Stimulated activated CD8-positive, alpha-beta memory T cell treated with anti-CD3 and anti-CD28 coated beads, Interleukin-4, amount 100 ng/mL, for 1 hour (primary cell): ENCODE measurements around the gene NPAS1.
A peak's percentile ranks its signal among the peaks of the same experiment; 100 is the strongest.

ENCODE experiments used
- DNase-seq, 2 donors: peaks; one replicate each; pipeline ENCODE4 v3.0.0-alpha.2; 2020; ENCODE audit warnings: low read depth in 2 of 2, low spot score in 1 of 2

NPAS1 gene

DNA sequence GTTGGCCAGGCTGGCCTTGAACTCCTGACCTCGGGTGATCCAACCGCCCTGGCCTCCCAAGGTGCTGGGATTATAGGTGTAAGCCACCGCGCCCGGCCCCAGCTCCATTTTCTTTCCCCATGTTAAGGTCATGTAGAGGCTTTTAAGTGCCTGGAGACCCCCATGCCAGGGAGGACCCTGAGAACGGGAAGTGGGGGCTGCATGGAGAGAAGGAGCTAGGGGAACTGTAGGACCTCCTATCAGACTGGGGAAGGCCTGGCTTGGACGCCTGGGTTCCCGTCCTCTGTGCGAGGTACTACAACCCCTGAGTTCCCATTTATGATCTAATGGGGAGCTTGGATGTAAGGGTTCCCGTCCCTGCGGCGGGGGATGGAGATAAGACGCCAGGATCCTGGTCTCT lies 714 bp upstream of the NPAS1 start:
- no peak for DNase-seq

DNA sequence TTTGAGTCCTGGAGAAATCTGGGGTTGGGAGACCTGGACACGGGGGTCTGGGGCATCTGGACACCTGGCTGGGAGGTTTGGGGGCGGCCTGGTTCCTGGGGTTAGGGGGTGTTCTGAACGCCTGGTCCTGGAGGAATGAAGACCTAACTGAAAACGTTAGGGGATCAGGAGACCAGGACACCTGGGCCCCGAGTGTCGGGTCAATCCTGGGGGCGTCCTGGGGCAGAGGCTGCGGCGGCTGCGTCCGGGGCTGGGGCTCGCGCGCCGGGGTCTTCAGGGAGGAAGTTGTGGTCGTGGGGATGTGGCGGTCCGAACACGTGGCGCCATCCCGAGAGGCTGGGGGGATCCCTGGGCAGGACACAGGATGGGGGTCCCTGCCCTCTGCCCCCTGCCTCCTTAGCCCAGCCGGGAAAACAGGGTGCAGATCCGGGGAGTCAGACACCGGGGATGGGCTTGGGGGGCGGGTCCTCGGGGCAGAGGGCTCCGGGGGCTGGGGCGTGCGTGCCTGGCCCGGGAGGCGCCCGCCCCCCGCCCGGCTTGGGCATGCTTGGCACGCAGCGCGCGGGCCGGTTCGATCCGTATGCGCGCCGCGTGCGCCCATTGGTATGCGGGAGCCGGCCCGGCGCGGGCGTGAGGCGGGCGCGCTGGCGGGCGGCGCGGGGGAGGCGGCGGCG lies 632 bp downstream of the NPAS1 start:
- DNase-seq, result no peak

DNA sequence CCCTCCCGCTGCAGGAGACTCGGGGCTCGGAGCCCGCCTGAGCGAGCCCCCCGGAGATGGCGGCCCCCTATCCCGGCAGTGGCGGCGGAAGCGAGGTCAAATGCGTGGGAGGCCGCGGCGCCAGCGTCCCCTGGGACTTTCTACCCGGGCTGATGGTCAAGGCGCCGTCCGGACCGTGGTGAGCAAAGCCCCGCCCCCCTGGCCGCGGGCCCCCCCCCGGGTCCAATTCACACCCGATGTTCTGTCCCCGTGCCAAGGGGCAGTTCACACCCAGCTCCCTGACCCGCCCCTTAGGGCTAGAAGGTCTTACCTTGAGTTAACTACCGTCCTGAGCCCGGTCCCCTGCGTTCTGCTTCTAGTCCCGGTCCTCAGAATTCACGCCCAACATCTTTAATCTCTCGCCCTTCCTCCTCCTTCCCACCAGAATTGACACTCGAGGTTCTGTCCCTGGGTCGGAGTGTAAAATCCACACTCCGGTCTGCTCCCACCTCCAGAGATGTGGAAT lies 1.4 kb downstream of the NPAS1 start:
- no peak for DNase-seq

DNA sequence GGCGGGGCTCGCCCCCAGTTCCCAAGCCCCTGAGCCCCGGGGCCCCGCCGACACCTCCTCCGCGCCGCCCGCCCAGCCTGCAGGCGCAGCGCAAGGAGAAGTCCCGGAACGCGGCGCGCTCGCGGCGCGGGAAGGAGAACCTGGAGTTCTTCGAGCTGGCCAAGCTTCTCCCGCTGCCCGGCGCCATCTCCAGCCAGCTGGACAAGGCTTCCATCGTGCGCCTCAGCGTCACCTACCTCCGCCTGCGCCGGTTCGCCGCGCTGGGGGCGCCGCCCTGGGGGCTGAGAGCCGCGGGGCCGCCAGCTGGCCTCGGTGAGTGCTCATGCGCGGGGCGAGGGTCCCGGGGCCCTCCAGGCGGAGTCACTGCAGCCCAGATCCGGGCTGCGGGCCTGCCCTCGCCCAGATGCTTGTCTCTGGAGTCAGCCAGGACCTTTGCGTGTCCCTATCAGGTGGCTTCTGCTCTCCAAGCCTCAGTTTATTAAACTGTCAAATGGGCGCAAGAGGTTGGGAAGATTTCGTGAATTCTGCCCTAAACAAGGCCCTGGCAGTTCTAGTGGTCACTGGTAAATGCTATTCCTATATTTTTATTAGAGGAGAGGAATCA lies 2.0 kb downstream of the NPAS1 start:
- no peak for DNase-seq

DNA sequence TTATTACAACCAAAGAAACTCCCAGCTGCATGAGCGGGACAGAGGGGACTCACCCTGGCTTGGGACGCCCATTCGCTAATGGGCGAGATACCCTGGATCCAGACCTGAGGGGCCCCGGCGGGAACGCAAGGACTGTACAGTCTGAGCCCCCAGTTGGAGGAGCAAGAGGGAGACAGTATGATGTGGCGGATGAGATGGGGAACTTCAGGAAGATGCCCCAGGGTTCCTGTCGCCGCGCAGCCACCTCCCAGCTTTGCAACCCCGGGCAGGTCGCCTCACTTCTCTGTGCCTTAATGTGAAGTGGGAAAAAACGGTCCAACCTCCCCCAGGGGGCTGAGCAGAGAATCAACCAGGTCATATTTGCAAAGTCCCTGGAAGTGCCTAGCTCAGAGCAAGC lies 2.5 kb downstream of the NPAS1 start:
- no peak for DNase-seq

DNA sequence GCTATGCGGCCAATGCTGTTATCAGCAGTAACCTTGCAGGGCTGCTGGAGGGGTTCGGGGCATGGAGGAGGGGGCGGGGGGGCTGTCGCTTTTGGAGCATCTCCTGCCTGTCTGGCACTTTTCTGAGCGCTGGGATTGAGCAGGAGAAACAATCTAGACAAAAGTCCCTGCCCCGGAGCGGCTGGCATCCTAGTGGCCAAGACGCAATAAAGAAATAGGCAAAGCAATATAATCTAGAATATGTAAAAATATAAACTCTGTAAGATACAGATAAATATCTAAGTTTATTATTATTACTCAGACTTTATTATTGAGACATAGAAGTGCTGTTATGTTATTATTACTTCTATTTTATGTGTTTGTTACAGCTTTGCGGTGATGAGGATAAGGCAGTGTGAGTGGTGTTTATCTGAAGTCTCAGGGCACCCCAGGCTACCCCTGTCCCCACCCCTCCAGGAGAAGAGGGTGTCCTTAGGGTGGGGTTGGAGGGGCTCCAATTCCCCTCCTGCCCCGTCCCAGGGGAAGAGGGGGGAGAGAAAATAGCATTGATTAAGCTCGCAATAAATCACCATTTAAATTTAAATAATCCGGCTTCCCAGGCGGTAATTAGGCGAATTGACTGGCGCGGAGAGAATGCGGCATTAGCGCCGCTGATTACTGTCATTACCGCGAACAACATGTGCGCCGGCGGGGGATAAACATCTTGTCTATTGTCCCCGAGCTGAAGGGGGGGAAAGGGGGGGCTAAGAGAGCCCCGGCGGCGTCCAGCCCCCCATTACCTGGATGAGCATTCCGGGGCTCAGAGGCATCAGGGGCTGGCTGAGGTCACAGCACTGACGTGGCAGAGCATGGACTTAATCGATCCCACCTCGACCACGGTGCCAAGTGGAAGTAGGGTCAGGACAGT lies 3.2 kb downstream of the NPAS1 start:
- DNase-seq, result no peak

DNA sequence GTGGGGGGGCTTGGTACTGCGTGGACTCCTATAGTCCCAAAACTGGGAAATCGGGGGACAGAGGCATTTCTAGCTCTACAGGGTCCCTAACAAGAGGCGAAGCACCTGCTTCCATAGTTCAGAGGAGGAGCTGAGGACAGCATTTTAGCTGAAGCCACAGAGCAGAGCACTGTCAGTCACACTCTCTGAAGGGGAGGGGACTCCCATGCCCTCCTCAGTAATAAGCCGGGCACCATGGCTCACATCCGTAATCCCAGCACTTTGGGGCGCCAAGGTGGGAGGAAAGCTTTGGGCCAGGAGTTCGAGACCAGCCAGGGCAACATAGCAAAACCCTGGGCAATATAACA lies 3.8 kb downstream of the NPAS1 start:
- DNase-seq, result no peak

DNA sequence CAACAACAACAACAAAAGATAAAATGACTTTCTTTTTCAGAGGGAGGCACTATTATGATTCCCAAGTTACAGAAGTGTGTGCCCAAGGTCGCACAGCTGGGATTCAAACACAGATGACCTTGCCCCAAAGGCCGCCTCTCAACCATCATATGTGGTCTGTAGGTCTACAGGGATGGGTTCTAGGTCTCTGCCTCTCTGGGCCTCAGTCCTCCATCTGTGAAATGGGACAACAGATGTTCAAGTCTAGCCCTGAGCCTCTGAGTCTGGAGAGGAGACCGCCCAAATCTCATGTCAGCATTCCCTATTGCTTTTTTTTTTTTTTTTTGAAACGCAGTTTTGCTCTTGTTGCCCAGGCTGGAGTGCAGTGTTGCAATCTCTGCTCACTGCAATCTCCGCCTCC lies 4.9 kb downstream of the NPAS1 start:
- DNase-seq, result no peak

DNA sequence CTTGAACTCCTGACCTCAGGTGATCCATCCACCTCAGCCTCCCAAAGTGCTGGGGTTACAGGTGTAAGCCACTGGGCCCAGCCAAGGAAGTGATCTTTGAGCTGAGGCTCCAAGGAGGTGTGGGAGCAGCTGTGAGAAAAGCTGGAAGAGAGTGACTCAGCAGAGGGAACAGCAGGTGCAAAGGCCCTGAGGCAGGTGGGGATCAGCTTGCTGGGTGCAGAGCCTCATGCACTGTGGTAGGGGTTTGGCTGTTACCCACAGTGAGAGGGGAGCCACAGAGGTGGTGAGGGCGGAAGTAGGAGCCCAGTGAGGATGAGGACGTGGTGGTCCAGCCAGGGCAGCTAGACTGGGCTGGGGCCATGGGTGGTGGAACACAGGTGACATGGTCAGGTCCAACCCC lies 6.5 kb downstream of the NPAS1 start:
- DNase-seq, result no peak

DNA sequence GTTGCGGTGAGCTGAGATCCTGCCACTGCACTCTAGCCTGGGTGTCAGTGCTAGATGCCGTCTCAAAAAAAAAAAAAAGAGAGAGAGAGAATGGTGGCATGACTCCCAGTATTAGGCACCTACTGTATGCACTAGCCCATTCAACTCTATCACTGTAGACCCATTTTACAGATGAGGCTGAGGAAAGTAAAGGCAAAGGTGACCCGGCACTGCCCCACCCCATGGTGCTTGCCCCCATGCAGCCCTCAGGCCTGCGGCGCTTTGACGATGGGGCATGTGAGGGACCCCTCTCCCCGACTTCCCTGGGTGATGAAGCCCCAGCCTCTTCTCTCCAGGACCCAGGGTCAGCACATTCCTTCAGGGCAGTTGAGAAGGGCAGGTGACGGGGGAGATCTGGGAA lies 7.3 kb downstream of the NPAS1 start:
- no peak for DNase-seq

DNA sequence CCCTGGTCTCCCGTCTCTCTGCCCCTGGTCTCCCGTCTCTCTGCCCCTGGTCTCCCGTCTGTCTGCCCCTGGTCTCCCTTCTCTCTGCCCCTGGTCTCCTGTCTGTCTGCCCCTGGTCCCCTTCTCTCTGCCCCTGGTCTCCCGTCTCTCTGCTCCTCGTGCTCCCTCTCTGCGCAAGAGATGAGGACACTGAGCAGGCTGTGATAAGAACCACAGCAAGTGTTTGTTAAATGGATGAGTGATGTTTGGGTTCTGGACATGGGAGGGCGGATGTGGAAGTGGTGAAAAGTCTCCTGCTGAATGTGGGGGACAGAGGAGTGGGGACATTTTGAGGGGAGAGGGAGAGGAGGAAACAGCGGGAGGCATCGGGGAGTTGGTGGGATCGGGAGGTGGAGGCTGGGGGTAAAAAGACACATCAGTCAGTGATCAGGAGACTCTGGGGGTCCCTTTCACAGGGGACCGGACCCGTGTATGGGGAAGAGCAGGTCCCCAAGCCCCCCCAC lies 8.0 kb downstream of the NPAS1 start:
- DNase-seq, result no peak

DNA sequence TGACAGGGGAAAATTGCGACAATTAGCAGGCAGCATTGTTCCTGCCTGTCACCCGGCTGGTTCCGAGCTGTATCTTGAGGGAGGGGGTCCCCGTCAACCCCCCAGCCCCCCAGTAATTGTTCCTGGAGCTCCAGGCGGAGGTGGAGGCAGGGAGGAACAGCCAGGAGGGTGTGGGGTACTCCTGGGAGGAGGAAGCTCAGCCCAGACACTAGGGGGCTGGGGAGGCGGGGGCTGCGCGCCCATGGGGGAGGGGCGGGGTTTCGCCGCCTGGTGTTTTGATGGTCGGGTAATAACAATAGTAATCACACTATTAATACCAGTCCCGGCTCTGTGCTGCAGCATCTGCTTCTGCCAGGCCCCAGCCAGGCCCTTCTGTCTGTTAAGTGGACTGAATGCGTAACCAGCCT lies 8.6 kb downstream of the NPAS1 start:
- DNase-seq, result no peak

DNA sequence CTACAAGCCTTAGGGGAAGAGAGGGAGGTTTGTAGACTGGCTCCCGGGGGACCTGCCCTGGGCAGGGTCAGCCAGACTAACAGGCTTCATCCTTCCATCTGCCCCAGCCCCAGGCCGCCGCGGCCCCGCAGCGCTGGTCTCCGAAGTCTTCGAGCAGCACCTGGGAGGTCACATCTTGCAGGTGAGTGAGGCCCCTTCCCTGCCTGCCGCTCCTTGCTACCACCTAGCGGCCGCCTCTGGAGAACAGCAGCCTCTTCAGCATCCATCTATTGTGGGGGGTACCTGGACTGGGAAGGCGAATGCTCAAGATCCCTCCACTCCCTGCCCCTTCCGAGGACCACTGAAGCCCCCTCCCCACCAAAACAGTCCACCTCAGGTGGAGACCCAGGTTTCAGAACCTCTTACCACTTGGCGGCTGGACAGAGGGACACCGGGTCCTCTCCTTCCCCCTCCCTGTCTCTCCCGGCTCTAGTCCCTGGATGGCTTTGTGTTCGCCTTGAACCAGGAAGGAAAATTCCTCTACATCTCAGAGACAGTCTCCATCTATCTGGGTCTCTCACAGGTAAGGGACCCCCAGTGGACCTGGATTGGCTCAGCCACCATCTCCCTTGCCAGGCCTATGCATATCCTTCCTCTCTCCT lies 12.7 kb downstream of the NPAS1 start:
- peak; percentile 28 to 50 for DNase-seq

DNA sequence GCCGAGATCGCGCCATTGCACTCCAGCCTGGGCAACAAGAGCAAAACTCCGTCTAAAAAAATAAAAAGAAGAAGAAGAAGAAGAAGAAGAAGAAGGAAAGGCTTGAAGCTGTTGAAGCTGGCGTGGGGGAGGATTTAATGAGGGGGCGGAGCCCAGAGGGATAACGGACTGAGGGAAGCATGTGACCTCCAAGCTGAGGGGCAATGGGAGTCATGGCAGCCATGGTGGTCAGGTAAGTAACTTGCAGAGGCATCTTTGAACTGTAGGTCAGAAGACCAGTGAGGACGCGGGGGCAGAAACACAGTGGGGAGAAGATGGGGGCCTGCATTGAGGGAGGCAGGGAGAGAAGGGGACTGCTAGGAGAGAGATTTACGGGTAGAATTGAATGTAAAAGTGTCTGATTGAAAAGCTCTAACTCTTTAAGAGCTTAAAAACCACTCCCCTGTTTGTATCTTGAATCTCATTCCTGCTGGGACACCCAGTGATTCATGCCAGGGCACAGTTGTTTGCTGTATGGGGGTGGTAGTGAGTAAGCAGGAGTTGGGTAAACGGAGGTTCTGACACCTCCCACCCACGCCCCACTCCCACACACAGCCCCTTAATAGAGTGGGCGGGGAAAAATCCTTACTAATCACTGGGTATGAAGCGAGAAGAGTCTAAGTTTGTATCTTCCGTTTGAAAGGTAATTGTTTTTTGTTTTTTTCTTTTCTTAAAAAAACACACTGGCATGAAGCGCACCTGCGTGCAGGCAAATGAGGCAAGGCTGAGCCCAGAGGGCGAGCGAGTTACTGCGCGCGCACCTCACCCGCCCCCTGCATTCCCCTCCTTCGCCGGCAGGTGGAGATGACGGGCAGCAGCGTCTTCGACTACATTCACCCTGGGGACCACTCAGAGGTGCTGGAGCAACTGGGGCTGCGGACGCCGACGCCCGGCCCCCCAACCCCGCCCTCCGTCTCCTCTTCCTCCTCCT lies 15.8 kb downstream of the NPAS1 start:
- peak; percentile 88 to 91 for DNase-seq

DNA sequence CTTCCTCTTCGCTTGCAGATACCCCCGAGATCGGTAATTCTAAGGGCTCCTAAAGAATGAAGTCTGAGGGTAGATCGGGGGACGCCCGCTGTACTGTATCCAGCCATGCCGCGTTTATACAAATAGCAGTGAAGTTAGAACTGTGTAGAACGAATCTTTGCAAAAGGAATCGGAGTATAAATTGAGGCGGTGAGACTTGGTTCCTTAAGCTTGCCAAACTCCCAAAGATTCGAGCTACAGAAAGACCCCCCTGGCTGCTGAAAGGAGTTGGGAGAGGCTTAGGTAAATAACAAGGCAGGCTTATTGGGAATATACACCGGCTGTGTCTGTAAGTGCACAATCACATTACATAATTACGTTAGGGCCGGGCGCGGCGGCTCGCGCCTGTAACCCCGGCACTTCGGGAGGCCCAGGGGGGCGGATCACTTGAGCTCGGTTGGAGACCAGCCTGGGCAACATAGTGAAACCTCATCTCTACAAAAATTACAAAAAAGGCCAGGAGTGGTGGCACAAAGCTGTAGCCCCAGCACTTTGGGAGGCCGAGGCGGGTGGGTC lies 16.5 kb downstream of the NPAS1 start:
- DNase-seq, result no peak

DNA sequence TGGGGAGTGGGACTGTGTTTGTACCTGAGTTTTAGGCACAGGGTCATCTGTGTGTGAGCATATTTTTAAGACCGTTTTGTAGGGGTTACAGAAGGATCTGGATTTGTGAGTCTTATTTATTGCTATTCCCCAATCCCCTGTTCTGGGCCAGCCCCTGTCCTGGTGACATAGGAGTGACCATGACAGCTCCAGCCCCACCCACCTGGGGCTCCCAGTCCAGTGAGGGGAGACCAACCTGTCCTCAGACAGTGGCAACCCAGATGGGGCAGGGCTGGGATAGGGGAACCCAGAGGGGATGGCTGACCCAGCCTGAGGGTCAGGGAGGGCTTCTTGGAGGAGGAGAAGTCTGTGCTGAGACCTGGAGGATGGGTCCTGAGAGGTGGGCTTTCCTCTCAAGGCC lies 18.1 kb downstream of the NPAS1 start:
- no peak for DNase-seq

DNA sequence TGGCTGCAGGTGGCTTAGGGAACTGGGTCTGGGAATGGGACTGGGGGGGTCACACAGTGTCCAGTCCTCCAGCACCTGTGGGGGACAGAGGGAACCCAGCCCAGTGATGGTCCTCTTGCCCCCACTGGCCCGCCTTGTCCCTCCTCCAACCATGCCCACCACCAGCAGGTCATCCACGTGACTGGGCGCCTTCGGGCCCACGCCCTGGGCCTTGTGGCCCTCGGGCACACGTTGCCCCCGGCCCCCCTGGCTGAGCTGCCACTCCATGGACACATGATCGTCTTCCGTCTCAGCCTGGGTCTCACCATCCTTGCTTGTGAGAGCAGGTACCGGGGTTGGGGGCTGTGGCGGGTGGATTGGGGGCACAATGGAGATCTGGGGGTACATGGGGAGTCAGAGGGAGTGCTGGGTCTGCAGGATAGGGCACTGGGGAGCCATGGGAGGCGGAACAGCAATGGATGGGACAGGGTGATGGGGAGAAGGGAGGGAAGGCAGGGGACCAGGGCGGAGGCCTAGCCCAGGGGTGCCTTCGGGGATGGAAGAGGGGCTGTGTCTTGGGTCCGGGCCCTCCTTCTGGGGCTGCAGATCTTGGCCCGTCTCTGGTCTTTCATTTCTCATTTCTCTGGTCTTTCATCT lies 19.7 kb downstream of the NPAS1 start:
- DNase-seq, result no peak

DNA sequence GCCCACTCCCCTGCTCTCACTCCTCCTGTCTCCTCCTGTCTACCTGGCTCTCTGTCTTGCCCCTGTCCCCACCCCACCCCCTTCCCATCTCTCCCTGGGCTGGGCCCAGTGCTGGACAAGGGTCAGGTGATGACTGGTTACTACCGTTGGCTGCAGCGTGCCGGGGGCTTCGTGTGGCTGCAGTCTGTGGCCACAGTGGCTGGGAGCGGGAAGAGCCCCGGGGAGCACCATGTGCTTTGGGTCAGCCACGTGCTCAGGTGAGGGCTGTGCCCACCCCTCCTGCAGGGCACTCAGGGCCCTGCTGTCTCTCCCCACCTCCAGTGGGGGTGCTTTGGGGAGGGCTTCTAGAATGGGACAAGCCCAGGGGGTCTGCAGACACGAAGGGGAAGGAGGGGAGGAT lies 21.2 kb downstream of the NPAS1 start:
- DNase-seq, result no peak
